PC-9 (cell line): ENCODE data around the gene KIAA0753.

Source experiments
- EZH2 ChIP-seq: fragments of 200-600 bp; sonication (generic); IDR thresholded peaks from 2 replicates; pipeline ENCODE4 v1.8.0; 2017; ENCODE audit warnings: antibody characterized with exemption, low read depth
- TF ChIP-seq, protein P1 (sequence below): fragments of 200-600 bp; sonication (generic); conservative IDR thresholded peaks from 2 replicates; pipeline ENCODE4 v1.6.1; 2017; ENCODE audit warnings: mixed run types, antibody characterized with exemption, mild to moderate bottlenecking, moderate library complexity

DNA sequence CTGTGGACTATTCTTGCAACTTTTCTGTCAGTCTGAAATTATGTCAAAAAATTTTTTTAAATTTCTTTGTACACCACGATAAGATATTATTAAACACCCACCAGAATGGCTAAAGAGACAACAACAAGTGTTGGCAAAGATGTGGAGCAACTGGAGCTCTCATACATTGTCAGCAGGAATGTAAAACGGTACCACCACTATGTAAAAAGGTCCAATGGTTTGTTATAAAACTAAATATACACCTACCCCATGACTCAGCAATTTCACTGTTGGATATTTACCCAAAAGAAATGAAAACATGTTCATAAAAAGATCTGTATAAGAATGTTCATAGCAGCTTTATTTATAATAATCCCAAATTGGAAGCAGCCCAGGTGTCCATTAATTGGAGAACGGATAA, 7.2 kb downstream of the KIAA0753 start:
- TF ChIP-seq, protein P1, sequence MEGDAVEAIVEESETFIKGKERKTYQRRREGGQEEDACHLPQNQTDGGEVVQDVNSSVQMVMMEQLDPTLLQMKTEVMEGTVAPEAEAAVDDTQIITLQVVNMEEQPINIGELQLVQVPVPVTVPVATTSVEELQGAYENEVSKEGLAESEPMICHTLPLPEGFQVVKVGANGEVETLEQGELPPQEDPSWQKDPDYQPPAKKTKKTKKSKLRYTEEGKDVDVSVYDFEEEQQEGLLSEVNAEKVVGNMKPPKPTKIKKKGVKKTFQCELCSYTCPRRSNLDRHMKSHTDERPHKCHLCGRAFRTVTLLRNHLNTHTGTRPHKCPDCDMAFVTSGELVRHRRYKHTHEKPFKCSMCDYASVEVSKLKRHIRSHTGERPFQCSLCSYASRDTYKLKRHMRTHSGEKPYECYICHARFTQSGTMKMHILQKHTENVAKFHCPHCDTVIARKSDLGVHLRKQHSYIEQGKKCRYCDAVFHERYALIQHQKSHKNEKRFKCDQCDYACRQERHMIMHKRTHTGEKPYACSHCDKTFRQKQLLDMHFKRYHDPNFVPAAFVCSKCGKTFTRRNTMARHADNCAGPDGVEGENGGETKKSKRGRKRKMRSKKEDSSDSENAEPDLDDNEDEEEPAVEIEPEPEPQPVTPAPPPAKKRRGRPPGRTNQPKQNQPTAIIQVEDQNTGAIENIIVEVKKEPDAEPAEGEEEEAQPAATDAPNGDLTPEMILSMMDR = no peak
- no peak for TF ChIP-seq EZH2
